T follicular helper cell (primary cell): ENCODE results near the gene TSEN15.
"Not testable (repeated sequence)": the region's sequence is repeated elsewhere in the genome, so short reads cannot be mapped to it uniquely, and the experiment has no call there.

ENCODE experiments used
- DNase-seq: peaks from one replicate; pipeline ENCODE4 v3.0.0-alpha.2; 2020; ENCODE audit warnings: low read depth

Gene TSEN15

DNA sequence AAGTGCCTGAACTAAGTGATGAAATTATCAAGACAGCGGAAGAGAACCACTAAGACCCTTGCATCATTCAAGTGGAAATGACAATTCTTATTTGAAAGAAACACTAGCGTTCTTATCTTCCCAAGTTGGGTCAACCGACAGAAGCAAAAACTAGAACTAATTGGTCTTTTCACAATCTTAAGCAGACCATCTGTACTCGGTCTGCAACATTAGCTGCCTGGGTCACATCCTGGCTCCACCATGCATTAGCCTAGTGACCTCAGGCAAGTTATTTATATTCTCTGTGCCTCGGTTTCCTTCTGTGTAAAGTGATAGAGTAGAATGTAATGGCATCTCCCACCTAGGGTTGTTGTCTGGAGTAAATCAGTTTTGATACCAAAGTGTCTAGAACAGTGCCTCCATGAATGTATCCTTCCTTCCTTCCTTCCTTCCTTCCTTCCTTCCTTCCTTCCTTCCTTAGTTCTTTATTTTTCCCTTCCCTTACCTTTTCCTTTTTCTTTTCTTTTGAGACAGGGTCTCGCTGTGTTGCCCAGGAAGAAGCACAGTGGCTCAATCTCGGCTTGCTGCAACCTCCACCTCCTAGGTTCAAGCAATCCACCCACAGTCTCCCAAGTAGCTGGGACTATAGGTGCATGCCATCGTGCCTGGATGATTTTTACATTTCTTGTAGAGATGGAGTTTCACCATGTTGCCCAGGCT is 20.0 kb upstream of the TSEN15 start:
- no peak for DNase-seq

DNA sequence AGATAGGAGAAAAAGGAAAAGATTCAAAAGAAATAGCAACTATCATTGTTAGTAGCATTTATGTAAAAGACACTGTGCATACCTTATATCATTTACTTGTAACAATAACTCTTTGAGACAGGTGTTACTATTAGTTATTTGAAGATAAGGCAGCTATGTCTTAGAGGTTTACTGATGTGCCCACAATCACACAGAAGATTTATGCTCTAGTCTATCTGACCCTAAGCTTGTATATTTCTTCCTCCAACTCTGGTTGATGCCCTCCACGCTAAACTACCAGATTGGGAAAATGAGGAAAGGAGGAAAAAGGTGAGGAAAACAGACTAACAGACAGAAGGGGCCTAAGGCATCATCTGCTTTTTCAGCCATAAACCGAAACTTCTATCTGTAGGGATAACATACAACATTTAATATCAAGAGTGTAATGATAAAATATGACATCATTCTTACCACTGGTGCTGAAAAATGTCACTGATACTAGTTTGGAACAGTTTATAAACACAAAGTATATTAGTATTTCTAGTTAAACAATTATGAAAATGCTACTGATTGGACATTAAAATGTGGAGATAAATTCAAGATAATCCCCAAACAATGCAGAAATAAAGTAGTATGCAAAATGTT is 19.1 kb upstream of the TSEN15 start:
- no peak for DNase-seq

DNA sequence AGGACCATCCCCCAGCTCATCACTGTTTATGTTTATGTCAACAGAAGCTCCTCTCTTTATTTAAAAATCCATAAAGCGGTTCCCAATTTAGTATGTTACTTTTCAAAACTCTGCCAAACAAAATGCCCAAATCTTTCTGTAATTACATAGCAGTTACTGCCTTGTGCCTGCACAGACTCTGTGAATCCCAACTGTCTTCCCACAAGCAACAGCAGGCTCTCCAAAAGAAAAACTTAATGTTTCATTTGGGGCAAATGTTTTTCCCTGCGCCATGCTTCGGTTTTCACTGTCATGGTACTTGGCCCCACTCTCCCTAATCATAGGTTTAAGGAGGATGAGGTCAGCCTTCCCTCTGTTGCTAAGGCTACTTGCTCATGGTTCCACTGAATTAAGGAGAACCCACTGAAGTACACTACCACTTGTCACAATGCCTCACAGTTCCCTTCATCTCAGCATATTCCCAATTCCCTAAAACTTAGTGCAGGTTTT is 18.6 kb upstream of the TSEN15 start:
- no peak for DNase-seq

DNA sequence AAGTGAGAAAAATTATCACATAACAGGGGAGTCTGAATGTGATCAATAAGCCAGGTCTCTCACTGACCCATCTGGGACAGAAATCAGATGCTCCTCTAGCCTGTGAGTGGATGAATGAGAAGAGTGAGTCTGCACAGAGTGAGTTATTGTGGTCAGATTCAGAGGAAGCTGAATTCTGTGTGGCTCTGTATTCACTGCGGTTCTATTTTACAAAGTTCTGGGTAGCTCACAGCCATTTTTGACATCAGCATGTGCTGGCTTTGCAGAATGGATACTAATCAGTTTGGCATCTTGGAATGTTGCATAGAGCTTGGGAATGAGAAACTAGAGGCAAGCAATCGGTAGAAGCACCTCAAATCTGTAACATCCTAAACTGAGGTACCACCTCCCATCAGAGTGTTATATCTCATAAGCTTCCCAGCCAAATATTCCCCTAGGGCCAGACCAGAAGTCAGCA is 17.8 kb upstream of the TSEN15 start:
- DNase-seq = no peak

DNA sequence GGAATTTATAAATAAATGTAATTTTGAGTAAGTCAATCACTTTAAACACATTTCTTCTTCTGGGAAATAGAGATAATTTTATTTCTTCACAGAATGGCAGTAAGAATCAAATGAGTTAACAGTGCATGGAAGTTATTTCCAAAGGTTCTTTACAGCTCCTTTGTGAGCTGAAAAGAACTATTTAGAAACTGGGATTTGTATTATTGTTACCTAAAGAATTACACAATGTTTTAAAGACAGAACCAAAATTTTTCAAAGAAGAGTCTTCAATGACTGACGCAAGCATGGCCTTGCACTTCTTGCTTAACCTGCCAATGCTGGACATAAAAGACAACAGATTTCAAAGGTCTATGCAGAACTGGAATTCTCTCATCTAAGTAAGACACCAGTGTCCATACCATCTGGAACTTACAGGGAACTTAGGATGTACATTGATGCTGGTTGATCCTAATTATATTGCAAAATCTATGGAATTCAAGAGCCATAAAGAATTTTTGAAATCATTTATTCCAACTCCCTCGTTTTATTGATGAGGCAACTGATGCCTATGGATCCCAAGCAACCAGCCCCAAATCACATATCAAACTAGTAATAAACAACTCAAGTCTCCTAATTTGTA is 16.7 kb upstream of the TSEN15 start:
- DNase-seq = no peak

DNA sequence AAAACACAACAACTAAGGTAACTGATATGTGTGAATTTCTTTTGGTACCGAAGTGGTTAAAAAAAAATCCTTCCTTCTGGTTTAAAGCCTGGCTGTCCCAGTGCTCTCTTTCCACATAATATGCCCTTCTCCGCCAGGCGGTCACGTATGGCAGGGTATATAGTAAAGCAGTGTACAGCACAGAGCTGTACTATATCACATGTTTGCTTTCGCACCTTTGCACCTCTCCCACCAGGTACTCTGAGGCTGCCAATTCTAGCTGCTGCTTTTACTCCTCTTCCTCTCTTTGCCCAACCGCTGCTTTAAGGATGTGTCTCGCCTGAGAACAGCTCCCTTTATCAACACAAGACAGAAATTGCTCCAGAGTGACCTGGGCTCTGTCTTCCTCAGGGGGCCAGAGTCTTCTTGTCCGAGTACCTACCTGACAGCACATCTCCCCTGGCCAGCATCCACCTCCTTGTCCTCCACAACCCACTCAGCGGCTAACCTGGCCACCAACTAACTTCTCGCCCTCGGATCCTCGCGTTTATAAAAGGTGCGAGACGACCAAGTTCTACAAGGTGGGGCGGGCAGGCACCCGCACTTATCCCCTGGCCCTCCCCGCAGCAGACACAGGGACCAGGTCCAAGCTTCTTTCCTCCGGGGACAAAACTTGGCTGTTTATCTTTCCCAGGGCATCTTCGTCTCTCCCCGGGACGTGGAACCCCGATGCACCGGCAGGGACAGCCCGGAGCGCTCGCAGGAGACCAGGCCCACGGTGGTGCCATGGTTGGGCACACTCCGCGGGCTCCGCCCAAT is 15.6 kb upstream of the TSEN15 start:
- no peak for DNase-seq

DNA sequence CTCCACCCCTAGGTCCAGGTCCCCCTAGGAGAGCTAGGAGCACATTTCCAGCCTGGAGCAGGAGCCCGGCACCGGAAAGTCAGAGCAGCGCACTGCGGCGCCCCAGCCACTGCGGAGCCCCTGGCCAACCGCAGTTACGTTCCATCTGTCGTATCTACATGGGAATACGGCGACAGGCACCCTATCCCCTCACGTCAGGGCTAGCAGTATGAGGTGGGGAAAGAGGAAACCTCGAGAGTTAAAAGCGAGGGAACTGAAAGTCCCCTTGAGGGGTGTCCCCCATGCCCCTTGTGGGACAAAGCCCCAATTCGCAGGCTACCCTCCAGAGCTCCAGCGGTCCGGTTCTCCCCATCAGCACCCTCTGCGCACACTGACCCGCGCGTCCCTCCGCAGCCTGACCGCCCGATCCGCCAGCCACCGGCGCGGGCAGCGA is 15.0 kb upstream of the TSEN15 start:
- no peak for DNase-seq

DNA sequence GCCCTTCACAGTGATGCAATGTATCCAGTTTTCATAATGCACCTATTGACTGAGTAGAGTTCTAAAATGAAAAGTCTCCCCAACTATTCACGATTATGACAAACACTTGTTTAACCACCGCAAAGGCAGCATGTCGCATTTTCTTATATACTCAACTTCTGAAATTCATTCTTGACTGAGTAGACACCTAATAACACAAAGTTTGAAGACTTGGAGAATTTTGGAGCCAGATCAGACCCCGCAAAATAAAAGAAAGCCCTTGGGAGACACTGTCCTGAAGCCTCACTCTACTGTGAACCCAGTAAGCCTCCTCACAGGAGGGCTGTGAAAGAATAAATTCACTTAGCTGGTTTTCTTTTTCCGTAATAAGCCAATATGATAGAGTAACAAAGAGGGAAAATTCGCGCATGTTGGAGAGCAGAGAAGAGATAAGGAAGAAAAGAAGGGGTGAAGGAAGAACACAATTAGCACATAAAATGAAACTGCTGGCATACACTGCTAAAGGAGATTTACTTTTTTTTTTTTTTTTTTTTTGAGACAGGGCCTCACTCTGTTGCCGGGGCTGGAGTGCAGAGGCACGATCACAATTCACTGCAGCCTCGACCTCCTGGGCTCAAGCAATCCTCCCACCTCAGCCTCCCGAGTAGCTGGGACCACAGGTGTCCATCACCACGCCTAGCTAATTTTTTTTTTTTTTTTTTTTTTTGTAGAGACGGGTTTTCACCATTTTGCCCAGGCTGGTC is 13.5 kb upstream of the TSEN15 start:
- DNase-seq = no peak

DNA sequence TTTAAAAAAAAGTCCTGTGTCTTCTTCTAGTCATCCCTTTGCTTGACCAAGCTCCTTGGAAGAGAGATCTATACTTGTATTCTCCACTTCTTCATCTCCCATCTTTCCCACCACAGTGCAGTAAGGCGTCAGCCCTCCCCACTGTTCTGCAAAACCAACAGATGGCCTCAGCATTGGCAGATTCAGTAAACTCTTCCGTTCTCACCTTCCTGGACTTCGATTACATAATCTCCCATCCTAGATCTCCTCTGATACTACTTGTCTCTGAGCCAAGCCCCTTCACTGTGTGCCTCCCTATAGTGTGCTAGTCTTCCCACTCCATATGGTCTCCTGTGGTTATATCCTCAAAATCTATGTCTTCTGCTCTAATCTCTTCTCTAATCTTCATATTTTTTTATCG is 12.4 kb upstream of the TSEN15 start:
- DNase-seq = no peak

DNA sequence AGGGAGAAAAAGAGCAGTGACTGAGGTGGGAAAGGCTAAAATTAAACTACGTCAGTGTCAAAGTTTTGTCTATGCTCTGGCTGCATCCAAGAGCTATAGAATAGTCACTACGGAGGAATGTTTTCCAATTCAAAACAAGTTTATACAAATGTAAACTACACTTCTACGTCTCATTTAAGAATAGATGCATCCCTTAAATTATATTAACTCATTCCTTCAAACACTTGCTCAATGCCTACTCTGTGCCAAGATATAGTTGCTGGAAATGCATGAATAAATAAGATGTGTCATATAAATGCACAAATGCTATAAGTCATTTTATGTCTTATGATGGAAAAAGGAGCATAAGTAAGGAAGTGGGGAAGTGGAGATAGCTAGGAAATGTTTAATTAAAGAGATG is 9.8 kb upstream of the TSEN15 start:
- DNase-seq = no peak

DNA sequence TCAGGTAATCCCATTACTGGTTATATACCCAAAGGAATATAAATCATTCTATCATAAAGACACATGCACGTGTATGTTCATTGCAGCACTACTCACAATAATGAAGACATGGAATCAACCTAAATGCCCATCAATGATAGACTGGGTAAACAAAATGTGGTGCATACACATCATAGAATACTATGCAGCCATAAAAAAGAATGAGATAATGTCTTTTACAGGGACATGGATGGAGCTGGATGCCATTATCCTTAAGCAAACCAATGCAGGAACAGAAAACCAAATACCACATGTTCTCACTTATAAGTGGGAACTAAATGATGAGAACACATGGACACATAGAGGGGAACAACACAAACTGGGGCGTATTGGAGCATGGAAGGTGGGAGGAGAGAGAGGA is 8.2 kb upstream of the TSEN15 start:
- DNase-seq = not testable (repeated sequence)

DNA sequence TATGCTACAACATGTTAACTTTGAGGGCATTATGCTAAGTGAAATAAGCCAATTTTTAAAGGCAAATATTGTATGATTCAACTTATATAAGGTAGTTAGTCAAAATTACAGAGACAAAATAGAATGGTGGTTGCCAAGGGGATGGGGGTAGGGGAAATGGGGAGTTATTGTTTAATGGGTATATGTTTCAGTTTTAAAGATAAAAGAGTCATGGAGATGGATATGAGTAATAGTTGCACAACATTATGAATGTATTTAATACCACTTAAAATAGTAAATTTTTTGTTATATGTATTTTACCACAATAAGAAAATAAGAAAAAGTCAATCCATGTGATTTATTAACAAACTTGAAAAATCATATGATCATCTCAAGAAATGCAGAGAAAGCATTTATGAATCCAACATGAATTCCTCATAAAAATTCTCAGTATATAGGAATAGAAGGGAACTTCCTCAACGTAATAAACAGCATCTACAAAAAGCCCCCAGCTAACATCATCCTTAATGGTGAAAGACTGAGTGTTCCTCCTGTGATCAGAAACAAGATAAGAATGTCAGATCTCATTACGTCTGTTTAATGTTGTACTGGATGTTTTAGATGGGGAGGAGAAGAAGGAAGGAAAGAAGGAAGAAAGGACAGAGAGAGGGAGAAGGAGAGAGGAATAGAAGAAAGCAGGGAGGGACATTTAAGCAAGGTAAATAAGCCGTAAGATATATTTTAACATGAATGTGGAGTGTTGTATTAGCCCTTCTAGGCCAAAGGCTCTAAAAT is 6.7 kb upstream of the TSEN15 start:
- DNase-seq = no peak

DNA sequence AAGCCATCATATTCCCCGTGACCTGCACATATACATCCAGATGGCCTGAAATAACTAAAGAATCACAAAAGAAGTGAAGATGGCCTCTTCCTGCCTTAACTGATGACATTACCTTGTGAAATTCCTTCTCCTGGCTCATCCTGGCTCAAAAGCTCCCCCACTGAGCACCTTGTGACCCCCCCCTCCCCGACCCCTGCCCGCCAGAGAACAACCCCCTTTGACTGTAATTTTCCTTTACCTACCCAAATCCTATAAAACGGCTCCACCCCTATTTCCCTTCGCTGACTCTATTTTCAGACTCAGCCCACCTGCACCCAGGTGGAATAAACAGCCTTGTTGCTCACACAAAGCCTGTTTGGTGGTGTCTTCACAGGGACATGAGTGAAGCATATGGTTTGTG is 4.0 kb upstream of the TSEN15 start:
- DNase-seq = not testable (repeated sequence)

DNA sequence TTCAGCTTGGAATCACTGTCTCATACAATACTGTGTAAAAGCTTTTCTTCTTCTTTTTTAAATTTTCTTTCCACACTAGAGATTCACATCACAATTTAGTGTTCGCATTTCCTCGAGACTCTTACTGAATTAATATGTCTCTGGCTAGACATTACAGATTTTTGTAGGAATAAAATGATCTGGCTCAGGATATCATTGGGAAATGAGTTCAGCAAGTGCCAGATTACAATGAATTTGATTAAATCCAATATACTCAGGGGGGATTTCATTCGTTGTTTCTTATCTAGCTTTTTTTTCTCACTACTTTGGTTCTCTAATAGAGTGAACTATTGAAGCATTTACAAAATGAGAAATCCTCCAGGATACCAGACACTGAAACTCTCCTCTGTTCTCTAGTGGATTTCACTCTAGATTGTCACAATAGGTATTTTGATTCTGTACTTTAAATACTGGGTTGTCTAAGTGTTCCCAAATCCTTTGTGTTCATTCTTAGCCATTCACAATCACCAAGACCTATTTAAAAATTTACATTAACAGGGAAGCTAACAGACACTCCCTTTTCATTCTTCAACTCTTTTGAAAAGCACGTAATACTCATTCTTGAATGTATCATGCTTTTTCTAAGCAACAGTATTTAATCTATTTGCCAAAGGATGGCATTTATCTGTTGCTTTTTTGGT is 2.8 kb upstream of the TSEN15 start:
- DNase-seq = no peak

DNA sequence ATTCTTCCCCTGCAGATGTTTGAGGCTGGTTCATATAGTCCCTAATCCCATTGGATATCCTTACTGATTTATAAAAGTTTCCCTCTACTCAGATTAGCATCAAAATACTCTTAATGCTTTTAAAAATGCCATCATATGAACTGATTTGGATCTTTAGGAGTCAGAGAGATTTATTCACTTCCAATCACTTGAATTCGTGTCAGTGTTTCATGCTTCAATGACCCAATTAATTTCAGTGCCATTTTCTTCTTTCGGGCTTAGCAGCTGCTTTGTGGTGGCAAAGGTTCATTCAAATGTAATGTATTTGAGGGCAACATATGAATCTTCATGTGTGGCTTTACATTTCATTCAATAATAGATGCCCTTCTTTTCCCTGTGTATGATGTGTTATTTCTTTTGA is 2.2 kb upstream of the TSEN15 start:
- DNase-seq = no peak

DNA sequence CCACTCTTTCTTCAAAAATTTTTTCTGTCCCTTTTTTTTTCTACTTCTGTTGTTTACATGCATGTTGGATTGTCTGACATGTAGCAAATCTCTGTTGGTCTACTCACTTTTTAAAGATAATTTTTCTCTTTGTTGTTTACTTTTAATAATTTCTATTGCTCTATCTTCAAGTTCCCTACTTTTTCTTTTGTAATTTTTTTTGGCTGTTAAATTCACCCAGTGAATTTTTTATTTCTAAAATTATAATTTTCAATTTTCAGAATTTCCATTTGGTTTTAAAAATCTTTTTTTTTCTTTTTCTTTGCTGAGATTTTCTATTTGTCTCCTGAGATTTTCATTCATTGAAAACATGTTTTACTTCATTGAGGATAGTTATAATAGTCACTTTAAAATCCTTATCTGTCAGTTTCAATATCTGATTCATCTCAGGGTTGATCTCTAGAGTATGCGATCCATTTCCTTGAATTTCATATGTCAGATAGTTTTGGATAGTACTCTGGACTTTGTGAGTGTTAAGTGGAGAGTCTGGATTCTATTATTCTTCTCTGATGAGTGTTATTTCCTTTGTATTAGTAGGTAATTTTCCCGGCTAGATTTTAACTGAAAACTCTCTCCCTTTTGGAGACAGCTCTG is 1.6 kb upstream of the TSEN15 start:
- DNase-seq = no peak

DNA sequence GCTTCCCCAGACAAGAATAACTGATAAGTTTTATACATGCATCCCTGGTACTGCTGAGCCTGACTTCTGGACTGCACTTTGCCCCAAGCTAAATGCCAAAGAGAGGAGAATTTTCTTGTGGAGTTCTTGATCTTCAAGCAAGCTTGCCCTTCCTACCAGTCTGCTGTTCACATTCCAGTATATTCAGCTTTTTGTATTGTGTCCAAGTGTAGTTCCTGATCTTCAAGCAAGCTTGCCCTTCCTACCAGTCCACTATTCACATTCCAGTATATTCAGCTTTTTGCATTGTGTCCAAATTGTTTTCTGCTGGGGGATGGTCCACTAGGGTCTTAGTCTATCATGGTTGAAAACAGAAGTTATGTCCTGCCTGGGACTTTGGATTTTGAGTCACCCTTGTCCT is 894 bp upstream of the TSEN15 start:
- DNase-seq = no peak

DNA sequence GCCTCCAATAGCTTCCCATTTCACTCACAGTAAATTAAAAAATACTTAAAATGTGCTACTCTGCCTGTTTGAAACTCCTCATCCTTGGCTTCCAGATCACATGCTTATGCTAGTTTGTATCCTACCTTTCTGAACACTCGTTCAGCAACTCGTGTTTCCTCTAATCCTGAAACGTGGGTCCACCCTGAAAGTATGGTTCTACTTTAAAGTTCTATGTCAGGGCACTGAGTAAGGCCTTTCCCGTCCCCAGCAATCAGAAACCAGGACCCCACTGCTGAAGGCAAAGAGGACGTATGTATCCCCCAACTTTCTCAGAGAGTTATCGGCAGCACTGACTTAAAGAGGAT is 419 bp upstream of the TSEN15 start:
- DNase-seq = no peak

DNA sequence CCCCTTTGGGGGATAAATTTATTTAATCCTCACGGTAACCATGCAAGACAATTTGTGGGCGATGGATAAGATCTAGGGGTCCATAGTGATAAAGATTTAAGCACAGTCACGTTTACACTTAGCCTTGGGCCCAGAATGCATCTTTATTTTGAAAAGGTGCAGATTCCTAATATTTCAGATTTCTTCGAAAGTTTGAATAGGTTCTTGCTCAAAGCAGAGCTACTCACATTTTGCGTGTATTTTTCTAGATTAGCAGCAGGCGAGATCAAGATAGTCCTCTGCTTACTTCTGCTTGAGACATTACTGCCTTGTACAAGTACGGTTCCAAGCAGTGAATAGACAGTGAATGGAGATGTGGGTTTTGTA is 647 bp downstream of the TSEN15 start:
- no peak for DNase-seq

DNA sequence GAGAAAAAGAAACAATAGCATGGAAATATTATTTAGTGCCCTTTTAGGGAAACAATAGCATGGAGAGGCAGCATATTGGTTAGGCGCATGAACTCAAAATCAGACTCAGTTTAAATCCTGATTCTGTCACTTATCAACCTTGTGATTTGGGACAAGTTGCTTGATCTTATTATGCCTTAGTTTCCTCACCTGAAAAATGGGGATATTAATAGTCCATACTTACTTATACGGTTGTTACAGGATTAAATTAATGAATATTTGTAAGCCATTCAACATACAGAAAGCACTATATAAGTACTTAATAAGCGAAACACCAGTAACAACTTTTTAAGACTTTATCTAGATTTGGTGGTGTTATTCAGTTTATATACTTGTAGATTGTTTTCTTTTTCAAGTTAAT is 1.2 kb downstream of the TSEN15 start:
- no peak for DNase-seq
